KMS-11 (cell line): ENCODE measurements around the gene PSMD11.

ENCODE experiments used
- H2AFZ ChIP-seq: fragments of 200-600 bp; sonication (generic); 2 replicates; pipeline ENCODE4 v1.6.1; 2016; ENCODE audit warnings: antibody characterized with exemption, mixed run types, low read depth
- H3K27ac ChIP-seq: fragments of 200-600 bp; sonication (generic); 2 replicates; pipeline ENCODE4 v1.6.1; 2016; ENCODE audit warnings: mild to moderate bottlenecking, mixed run types
- H3K27me3 ChIP-seq: fragments of 200-600 bp; sonication (generic); 2 replicates; pipeline ENCODE4 v1.6.1; 2017; ENCODE audit warnings: mild to moderate bottlenecking, low read depth, mixed run types, moderate library complexity; ENCODE audit not compliant: insufficient read depth
- H3K36me3 ChIP-seq: fragments of 200-600 bp; sonication (generic); 2 replicates; pipeline ENCODE4 v1.6.1; 2017; ENCODE audit warnings: mild to moderate bottlenecking, mixed run types; ENCODE audit not compliant: insufficient read depth
- H3K4me1 ChIP-seq: fragments of 200-600 bp; sonication (generic); 2 replicates; pipeline ENCODE4 v1.6.1; 2016; ENCODE audit warnings: mild to moderate bottlenecking, low read depth, mixed run types; ENCODE audit not compliant: poor library complexity, severe bottlenecking
- H3K4me2 ChIP-seq: fragments of 200-600 bp; sonication (generic); 2 replicates; pipeline ENCODE4 v1.7.0; 2016; ENCODE audit warnings: mild to moderate bottlenecking, mixed run types
- H3K4me3 ChIP-seq: fragments of 200-600 bp; sonication (generic); IDR thresholded peaks from 2 replicates; pipeline ENCODE4 v1.6.1; 2017; ENCODE audit warnings: low read depth, low read length, mixed read lengths; ENCODE audit not compliant: insufficient read depth
- H3K79me2 ChIP-seq: fragments of 200-600 bp; sonication (generic); 2 replicates; pipeline ENCODE4 v1.6.1; 2016; ENCODE audit warnings: low read depth, mixed run types; ENCODE audit not compliant: insufficient read depth
- H3K9ac ChIP-seq: fragments of 200-600 bp; sonication (generic); 2 replicates; pipeline ENCODE4 v1.6.1; 2016; ENCODE audit warnings: mild to moderate bottlenecking, mixed run types
- H4K20me1 ChIP-seq: fragments of 200-600 bp; sonication (generic); 2 replicates; pipeline ENCODE4 v1.6.1; 2016; ENCODE audit warnings: mild to moderate bottlenecking, mixed run types; ENCODE audit not compliant: insufficient read depth
- TF ChIP-seq, protein P1 (sequence below): fragments of 200-600 bp; sonication (generic); conservative IDR thresholded peaks from 2 replicates; pipeline ENCODE4 v1.6.1; 2017; ENCODE audit warnings: low read depth, mild to moderate bottlenecking, antibody characterized with exemption, low read length, moderate library complexity, mixed read lengths

The PSMD11 gene

GRCh38 chr17:32515677-32516383 lies 71.5 kb downstream of the PSMD11 start:
- Histone ChIP-seq H3K4me1 (peaks cover 20% of the 10 kb centered on the region), H4K20me1 (no peaks in the 10 kb centered on the region), H3K36me3 (no peaks in the 10 kb centered on the region), H2AFZ (no peak overlapping the region), H3K27me3 (no peaks in the 10 kb centered on the region), H3K27ac (peak overlapping the region; percentile 35), H3K79me2 (no peaks in the 10 kb centered on the region), H3K4me3 (no peak overlapping the region), H3K4me2 (peak overlapping the region; percentile 3; the same call in 1 of the 2 replicates), H3K9ac (no peak overlapping the region)
- TF ChIP-seq, protein P1, sequence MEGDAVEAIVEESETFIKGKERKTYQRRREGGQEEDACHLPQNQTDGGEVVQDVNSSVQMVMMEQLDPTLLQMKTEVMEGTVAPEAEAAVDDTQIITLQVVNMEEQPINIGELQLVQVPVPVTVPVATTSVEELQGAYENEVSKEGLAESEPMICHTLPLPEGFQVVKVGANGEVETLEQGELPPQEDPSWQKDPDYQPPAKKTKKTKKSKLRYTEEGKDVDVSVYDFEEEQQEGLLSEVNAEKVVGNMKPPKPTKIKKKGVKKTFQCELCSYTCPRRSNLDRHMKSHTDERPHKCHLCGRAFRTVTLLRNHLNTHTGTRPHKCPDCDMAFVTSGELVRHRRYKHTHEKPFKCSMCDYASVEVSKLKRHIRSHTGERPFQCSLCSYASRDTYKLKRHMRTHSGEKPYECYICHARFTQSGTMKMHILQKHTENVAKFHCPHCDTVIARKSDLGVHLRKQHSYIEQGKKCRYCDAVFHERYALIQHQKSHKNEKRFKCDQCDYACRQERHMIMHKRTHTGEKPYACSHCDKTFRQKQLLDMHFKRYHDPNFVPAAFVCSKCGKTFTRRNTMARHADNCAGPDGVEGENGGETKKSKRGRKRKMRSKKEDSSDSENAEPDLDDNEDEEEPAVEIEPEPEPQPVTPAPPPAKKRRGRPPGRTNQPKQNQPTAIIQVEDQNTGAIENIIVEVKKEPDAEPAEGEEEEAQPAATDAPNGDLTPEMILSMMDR, result no peak

- Histone ChIP-seq H3K36me3 (no peaks in the 10 kb centered on the region), H3K9ac (no peak overlapping the region), H3K79me2 (no peaks in the 10 kb centered on the region), H3K27ac (peak overlapping the region; percentile 14; the same call in 1 of the 2 replicates), H4K20me1 (no peaks in the 10 kb centered on the region), H3K4me3 (no peak overlapping the region), H2AFZ (no peak overlapping the region), H3K4me2 (peak overlapping the region; percentile 3; the same call in 1 of the 2 replicates), H3K27me3 (no peaks in the 10 kb centered on the region), H3K4me1 (peaks cover 20% of the 10 kb centered on the region)
- TF ChIP-seq, protein P1, result no peak
Observed at GRCh38 chr17:32516450-32516849, 72.1 kb downstream of the PSMD11 start.

DNA sequence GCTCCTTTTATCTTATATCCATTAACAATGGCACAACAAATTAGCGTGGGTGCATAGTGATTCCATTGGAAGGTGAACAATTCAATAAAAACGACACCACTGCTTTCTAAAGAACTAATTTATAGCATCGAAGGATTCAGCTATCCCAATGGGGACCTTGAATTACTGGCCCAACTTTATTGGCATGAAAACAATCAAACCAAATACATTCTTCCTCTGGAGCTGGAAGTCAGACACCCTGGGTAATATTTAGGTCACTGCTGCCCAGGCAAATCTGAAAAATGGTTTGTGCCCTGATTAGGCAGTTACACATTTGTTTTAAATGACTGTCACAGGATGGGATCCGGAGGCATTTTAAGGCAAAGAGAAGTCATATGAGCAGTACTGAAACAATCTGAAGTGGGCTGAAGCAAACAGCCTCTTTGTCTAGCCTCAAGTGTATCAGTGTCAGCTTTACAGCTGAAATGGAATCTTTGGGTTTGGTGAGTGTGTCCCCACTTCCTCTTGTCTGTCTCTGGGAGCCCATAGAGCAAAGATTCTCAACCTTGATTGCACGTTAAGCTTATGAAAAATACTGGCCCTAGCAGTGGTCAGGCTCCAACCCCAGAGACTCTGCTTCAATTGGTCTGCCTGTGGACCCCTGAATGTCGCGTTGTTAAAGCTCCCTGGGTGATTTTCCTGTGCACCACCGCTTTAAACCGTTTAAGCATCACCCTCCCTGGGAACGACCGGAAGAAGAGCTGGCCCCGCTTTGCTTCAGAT lies 72.8 kb downstream of the PSMD11 start:
- no peaks in the 10 kb centered on the region for H3K36me3 ChIP-seq
- H3K4me2 ChIP-seq, result no peak overlapping the region
- no peaks in the 10 kb centered on the region for H4K20me1 ChIP-seq
- no peak overlapping the region for H3K4me3 ChIP-seq
- no peak overlapping the region for H3K27ac ChIP-seq
- no peak overlapping the region for H2AFZ ChIP-seq
- H3K79me2 ChIP-seq, result no peaks in the 10 kb centered on the region
- no peak overlapping the region for H3K9ac ChIP-seq
- H3K4me1 ChIP-seq, result peaks cover 20% of the 10 kb centered on the region
- TF ChIP-seq, protein P1, result no peak
- H3K27me3 ChIP-seq, result no peaks in the 10 kb centered on the region

DNA sequence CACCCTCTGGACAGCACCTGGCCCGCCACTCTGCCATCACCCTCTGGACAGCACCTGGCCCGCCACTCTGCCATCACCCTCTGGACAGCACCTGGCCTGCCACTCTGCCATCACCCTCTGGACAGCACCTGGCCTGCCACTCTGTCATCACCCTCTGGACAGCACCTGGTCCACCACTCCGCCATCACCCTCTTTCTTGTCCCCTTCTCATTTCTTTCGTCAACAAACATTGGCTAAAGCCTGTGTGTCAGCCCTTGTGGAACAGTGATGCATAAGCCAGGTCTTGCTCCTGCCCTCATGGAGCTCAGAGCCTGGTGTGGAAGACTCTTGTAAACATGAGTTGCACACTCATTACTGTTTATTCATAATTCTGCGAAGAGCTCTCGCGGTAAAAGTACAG lies 73.7 kb downstream of the PSMD11 start:
- Histone ChIP-seq H3K27me3 (no peaks in the 10 kb centered on the region), H2AFZ (no peak overlapping the region), H3K4me2 (no peak overlapping the region), H3K27ac (no peak overlapping the region), H3K9ac (no peak overlapping the region), H3K4me1 (peaks cover 22% of the 10 kb centered on the region), H3K4me3 (no peak overlapping the region), H3K79me2 (no peaks in the 10 kb centered on the region), H3K36me3 (no peaks in the 10 kb centered on the region), H4K20me1 (no peaks in the 10 kb centered on the region)
- TF ChIP-seq, protein P1, result no peak
